H7 (cell line): ENCODE data around the gene FSD1L. TPM values are rescaled to one million over a fixed set of nuclear protein-coding genes. Genes with fewer than 3 reads are reported as not detected.
A peak's percentile ranks its signal among the peaks of the same experiment; 100 is the strongest.

Experiments
- DNase-seq: peaks from one replicate; pipeline ENCODE4 v3.0.0; 2012
- H3K27me3 ChIP-seq: 2 replicates; pipeline ENCODE4 v1.6.0; 2011; ENCODE audit warnings: mild to moderate bottlenecking, low read length; ENCODE audit not compliant: control insufficient read depth, insufficient read depth
- H3K36me3 ChIP-seq: replicated peaks from 2 replicates; pipeline ENCODE4 v1.5.1; 2011; ENCODE audit warnings: low read length; ENCODE audit not compliant: control insufficient read depth, insufficient read depth
- H3K4me3 ChIP-seq: 2 replicates; pipeline ENCODE4 v1.5.1; 2011; ENCODE audit warnings: low read depth, mild to moderate bottlenecking, control low read depth, low read length, moderate library complexity; ENCODE audit not compliant: insufficient read depth
- total RNA-seq: library from RNA; depleted of rRNA; stranded (reverse); fragments of >200 nt; shearing (Covaris generic); gene quantifications from 2 replicates; pipeline ENCODE4 v1.2.3, GENCODE V29; 2014

The FSD1L gene
- total RNA-seq, 1 experiment from 2014 or later = 2.3 TPM

- no peaks in the 10 kb centered on the region for H3K27me3 ChIP-seq
- no peak for DNase-seq
- H3K4me3 ChIP-seq = no peak overlapping the region
- H3K36me3 ChIP-seq = no peaks in the 10 kb centered on the region
These were observed 26.0 kb upstream of the FSD1L start for GRCh38 chr9:105421864-105422263.

GRCh38 chr9:105425816-105426433 is 21.9 kb upstream of the FSD1L start:
- H3K36me3 ChIP-seq = no peaks in the 10 kb centered on the region
- H3K4me3 ChIP-seq = no peak overlapping the region
- peak; percentile 41 for DNase-seq
- H3K27me3 ChIP-seq = no peaks in the 10 kb centered on the region

- H3K36me3 ChIP-seq = no peaks in the 10 kb centered on the region
- no peak for DNase-seq
These were observed 21.2 kb upstream of the FSD1L start for GRCh38 chr9:105426657-105427056.

DNA sequence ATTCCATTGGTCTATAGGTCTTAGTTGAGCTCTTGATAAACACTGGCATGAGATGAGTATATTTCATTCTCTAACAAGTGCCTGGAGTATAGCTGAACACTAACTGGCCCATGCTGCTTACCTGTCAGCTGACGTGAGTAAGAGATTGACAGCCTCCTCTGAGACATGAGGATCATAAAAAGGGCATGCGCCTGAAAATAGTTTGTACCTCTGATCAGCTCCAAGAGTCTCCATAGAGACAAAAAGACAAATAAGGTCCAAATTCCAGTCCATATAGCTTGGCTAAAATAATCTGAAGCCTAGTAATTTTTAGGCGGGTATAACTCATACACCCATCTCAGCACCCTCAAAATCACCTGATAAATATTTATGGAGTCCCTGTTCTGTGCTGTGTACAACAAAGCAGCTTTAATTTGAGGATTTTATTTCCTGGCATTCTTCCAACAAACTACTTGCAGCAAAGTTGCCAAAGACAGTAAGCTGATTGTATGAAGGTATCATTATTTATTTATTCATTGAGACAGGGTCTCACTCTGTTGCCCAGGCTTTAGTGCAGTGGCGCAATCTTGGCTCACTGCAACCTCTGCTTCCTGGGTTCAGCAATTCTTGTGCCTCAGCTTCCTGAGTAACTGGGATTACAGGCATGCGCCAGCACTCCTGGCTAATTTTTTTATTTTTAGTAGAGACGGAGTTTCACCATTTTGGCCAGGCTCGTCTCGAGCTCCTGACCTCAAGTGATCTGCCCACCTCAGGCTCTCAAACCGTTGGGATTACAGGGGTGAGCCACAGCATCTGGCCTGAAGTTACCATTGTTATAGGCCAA is 16.2 kb upstream of the FSD1L start:
- no peak for DNase-seq
- Histone ChIP-seq H3K36me3 (no peaks in the 10 kb centered on the region), H3K4me3 (no peak overlapping the region), H3K27me3 (no peaks in the 10 kb centered on the region)

More at GRCh38 chr9:105426657-105427056, 21.2 kb upstream of the FSD1L start:
- no peaks in the 10 kb centered on the region for H3K27me3 ChIP-seq
- no peak overlapping the region for H3K4me3 ChIP-seq

- DNase-seq = no peak
- Histone ChIP-seq H3K36me3 (no peaks in the 10 kb centered on the region), H3K4me3 (no peak overlapping the region), H3K27me3 (no peaks in the 10 kb centered on the region)
These were observed 15.5 kb upstream of the FSD1L start for GRCh38 chr9:105432247-105432842.

- Histone ChIP-seq H3K27me3 (no peaks in the 10 kb centered on the region), H3K4me3 (no peak overlapping the region), H3K36me3 (no peaks in the 10 kb centered on the region)
- DNase-seq = no peak
These were observed 12.4 kb upstream of the FSD1L start for GRCh38 chr9:105435453-105435852.

DNA sequence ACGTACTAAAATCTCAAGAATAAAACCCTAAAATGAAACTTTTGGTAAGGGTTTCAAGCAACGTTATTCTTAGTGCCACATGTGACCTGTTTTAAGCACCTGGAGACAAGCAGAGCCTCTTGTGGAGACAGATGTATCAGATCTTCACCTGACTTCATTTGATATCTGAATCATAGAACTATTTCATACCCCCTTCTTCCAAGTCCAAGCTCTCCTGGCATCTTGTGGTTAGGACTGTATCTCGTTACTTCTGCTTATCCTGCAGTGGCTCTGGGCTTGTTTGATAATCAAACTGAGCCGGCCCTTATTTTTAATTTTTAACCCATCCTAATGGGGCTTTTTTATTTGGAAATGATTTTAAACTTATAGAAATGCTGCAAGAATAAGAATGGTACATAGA is 11.1 kb upstream of the FSD1L start:
- no peak for DNase-seq
- Histone ChIP-seq H3K4me3 (no peak overlapping the region), H3K36me3 (no peaks in the 10 kb centered on the region)

DNA sequence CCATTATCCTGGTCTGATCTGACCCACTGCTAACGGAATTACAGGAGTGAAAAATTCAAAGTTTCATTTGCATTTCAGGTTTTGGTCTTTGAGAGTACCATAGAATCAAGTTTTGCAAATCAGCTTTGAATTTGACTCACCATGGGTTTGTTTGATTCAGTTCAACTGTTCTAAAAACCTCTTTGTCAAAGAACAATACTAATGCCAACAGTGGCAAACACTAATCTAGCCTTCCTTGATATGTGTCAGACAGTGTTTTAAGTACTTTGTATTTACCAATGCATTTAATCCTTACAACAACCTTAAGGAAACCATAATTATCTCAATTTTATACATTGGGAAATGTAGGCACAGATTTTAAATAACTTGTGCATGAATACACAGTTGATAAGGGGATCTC is 10.1 kb upstream of the FSD1L start:
- Histone ChIP-seq H3K4me3 (no peak overlapping the region), H3K36me3 (no peaks in the 10 kb centered on the region), H3K27me3 (no peaks in the 10 kb centered on the region)
- no peak for DNase-seq

More for the DNA sequence above, 11.1 kb upstream of the FSD1L start:
- H3K27me3 ChIP-seq = no peaks in the 10 kb centered on the region

DNA sequence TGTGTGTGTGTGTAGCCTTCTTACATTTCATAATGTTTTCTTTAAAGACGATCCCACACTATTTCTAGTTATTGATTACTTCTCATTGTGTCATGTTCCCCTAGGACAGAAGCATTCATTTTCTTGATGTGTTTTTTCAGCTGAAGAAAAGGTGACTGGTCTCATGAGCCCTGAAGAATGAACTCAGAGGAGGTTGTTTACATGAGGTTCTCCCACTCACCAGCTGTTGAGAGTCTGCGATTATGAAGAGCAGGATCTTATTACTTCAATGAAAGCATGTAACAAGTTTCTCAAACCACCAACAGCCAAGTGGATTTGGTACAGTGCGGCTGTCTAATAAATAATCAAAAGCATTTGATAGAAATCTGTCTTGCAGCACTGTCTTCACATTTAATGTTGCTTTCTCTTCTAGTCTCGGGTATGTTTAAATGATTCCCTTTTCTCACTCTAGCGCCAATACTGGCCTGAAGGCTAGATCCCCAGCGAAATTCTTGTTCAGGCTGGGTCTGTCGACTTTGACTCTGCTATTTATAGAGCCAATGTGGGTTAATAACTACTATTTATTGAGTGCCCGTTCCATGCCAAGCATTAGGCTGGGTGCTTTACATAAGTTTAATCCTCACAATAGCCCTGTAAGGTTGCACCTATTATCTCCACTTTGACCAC is 9.6 kb upstream of the FSD1L start:
- no peaks in the 10 kb centered on the region for H3K27me3 ChIP-seq
- DNase-seq = no peak
- no peak overlapping the region for H3K4me3 ChIP-seq
- no peaks in the 10 kb centered on the region for H3K36me3 ChIP-seq

GRCh38 chr9:105439428-105439827 is 8.4 kb upstream of the FSD1L start:
- H3K36me3 ChIP-seq = no peaks in the 10 kb centered on the region
- H3K4me3 ChIP-seq = no peak overlapping the region
- DNase-seq = no peak
- H3K27me3 ChIP-seq = no peaks in the 10 kb centered on the region

DNA sequence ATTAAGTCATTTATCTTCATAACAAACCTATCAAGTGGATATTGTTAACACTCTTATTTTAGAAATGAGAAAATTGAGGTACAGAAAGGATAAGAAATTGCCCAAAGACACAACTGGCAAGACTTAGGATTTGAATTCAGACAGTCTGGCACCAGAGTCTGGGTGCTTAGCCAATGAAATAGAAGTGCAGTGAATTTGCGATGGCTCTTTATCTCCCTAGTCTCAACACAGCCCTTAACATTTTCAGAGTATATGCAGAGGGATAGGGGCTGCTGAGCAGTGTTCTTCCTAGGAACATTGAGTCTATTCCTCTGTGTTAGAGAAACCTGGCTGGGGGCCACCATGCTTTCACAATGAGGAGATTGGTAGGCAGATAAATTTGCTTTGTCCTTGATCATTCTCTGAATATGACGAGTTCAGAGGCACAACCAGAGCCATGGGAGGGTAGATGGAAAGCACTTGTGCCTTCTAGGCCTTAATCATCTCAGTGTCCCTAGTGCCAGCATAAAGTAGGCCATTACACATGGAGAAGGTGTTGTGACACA is 6.1 kb upstream of the FSD1L start:
- no peak for DNase-seq
- no peak overlapping the region for H3K4me3 ChIP-seq
- no peaks in the 10 kb centered on the region for H3K36me3 ChIP-seq
- no peaks in the 10 kb centered on the region for H3K27me3 ChIP-seq

- H3K27me3 ChIP-seq = no peaks in the 10 kb centered on the region
- no peak overlapping the region for H3K4me3 ChIP-seq
- no peaks in the 10 kb centered on the region for H3K36me3 ChIP-seq
- DNase-seq = no peak
These were observed 4.7 kb upstream of the FSD1L start for GRCh38 chr9:105443121-105443520.

DNA sequence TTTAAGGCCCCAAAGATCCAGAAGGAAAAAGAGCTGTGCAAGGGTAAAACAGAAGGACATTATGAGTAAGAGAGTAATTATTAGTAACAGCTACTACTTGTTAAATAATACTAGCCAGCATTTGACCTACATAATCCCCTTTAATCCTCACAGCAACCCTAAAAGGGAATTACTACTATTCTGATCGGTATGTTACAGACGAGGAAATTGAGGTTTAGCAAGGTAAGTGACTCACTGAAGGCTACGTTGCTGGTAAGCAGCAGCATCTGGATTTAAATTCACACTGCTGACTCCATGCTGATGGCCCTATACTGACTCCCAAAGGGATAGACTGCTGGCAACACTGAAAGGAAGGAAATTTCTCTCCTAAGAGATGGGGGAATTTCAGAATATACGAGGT is 3.7 kb upstream of the FSD1L start:
- DNase-seq = no peak
- no peak overlapping the region for H3K4me3 ChIP-seq
- no peaks in the 10 kb centered on the region for H3K36me3 ChIP-seq
- no peaks in the 10 kb centered on the region for H3K27me3 ChIP-seq

DNA sequence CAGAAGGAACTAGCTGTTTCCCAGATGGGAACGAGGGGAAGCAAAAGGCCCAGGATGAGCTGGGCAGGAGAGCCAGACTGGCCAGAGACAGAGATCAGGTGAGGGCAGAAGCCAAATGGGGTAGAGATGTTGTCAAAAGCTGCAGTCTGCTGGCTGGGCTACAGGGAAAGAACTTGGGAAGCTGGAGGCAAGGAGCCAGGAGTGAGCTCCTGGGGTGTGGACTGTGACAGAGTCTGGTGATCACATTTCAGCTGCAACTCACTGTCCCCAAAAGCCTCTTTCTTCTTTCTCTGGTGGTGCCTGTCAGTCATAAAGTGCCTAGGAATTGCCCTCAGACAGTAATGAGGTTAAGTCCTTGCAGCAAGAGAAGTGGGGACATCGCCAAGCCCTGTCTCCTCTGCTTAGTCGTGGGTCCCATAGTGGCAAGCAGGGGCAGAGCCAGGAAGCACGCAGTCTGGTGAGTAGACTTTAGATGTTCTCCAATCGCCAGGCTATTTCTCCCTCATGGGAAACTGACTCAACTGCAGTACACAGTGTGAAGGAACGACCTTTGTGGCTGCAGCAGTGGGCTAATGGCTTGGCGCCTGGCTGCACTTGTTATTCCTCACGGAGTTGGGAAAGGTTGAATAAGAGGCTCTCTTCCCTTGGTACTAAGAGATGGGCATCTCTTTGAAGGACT is 2.5 kb upstream of the FSD1L start:
- no peak for DNase-seq
- no peak overlapping the region for H3K4me3 ChIP-seq

More for the DNA sequence above, 2.5 kb upstream of the FSD1L start:
- Histone ChIP-seq H3K27me3 (no peaks in the 10 kb centered on the region), H3K36me3 (no peaks in the 10 kb centered on the region)
